Nephron progenitor cell (in vitro differentiated cells): ENCODE results near the gene LMLN.

Experiments used
- DNase-seq: peaks from one replicate; pipeline ENCODE4 v3.0.0; 2021
- H3K27ac Mint-ChIP-seq: 2 replicates; pipeline ENCODE4 v1.8.0; 2021; ENCODE audit warnings: mild to moderate bottlenecking, moderate library complexity, mixed read lengths
- H3K27me3 Mint-ChIP-seq: 2 replicates; pipeline ENCODE4 v1.8.0; 2021; ENCODE audit warnings: mild to moderate bottlenecking, low read depth, mixed read lengths; ENCODE audit not compliant: poor library complexity
- H3K36me3 Mint-ChIP-seq: 2 replicates; pipeline ENCODE4 v1.8.0; 2021; ENCODE audit warnings: low read depth, mixed read lengths
- H3K4me1 Mint-ChIP-seq: 2 replicates; pipeline ENCODE4 v1.8.0; 2021; ENCODE audit warnings: mixed read lengths
- H3K4me3 Mint-ChIP-seq: 2 replicates; pipeline ENCODE4 v1.8.0; 2021; ENCODE audit warnings: mild to moderate bottlenecking, moderate library complexity, mixed read lengths
- H3K9me3 Mint-ChIP-seq: 2 replicates; pipeline ENCODE4 v1.8.0; 2021; ENCODE audit warnings: mild to moderate bottlenecking, moderate library complexity, mixed read lengths
- TF ChIP-seq, protein P1 (sequence below): fragments of 200-600 bp; sonication (generic); IDR thresholded peaks from 2 replicates; pipeline ENCODE4 v1.5.0; 2021; ENCODE audit warnings: antibody characterized with exemption

LMLN gene

DNA sequence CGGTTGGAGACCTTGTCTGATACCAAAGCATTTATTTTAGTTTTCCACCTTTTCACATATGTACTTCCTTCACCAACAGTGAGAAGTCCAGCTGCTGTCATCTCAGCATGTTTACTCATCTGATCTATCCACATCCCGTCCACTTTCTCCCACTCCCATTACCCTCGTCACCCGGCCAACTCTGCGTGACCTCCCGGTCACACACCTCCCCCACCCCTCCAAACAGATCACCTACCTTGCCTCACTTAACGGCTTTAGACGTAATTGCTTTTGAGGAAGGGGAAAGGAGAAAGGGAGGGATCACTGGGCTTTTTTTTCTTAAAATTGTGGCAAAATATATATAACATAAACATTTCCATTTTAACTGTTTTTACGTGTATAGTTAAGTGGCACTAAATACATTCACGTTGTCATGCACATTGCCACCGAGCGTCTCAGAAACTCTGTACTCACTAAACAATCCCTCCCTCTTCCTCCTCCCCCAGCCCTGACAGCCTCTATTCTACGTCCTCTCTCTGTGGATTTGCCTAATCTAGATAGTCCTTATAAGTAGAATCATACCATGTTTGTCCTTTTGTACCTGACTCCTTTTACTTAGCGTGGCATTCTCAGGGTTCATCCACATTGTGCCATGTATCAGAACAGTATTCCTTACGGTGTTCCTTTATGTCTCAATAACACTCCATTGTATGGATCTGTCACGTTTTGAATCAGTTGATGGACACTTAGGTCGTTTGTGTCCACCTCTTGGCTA lies 67.2 kb downstream of the LMLN start:
- peak overlapping the region; percentile 31 for H3K4me3 Mint-ChIP-seq
- peak overlapping the region; percentile 37 for H3K27ac Mint-ChIP-seq
- DNase-seq: no peak
- peaks cover 19% of the 10 kb centered on the region for H3K36me3 Mint-ChIP-seq
- peaks cover 52% of the 10 kb centered on the region for H3K4me1 Mint-ChIP-seq
- no peaks in the 10 kb centered on the region for H3K9me3 Mint-ChIP-seq
- TF ChIP-seq, protein P1, sequence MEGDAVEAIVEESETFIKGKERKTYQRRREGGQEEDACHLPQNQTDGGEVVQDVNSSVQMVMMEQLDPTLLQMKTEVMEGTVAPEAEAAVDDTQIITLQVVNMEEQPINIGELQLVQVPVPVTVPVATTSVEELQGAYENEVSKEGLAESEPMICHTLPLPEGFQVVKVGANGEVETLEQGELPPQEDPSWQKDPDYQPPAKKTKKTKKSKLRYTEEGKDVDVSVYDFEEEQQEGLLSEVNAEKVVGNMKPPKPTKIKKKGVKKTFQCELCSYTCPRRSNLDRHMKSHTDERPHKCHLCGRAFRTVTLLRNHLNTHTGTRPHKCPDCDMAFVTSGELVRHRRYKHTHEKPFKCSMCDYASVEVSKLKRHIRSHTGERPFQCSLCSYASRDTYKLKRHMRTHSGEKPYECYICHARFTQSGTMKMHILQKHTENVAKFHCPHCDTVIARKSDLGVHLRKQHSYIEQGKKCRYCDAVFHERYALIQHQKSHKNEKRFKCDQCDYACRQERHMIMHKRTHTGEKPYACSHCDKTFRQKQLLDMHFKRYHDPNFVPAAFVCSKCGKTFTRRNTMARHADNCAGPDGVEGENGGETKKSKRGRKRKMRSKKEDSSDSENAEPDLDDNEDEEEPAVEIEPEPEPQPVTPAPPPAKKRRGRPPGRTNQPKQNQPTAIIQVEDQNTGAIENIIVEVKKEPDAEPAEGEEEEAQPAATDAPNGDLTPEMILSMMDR: no peak
- H3K27me3 Mint-ChIP-seq: peaks cover 3% of the 10 kb centered on the region

DNA sequence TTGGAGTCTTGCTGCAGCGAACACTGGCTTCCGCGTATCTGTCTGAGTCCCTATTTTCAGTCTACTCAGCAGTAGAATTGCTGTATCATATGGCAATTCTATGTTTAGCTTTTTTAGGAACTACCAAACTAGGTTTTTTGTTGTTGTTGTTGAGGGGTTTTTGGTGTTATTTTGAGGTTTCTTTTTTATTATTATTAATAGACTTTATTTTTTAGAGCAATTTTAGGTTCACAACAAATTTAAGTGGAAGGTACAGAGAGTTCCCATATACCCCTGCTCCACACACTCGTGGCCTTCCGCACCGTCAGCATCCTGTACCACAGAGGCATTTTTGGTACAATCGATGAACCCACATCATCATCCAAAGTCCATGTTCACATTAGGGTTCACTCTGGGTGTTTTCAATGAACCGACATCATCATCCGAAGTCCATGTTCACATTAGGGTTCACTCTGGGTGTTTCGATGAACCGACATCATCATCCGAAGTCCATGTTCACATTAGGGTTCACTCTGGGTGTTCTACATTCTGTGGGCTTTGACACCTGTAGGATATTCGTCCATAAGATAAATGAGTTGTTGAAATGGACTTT lies 67.9 kb downstream of the LMLN start:
- H3K27me3 Mint-ChIP-seq: peaks cover 4% of the 10 kb centered on the region
- H3K4me1 Mint-ChIP-seq: peaks cover 59% of the 10 kb centered on the region
- no peak overlapping the region for H3K4me3 Mint-ChIP-seq
- no peaks in the 10 kb centered on the region for H3K9me3 Mint-ChIP-seq
- TF ChIP-seq, protein P1: no peak
- H3K27ac Mint-ChIP-seq: peak overlapping the region; percentile 37
- H3K36me3 Mint-ChIP-seq: peaks cover 14% of the 10 kb centered on the region
- no peak for DNase-seq

DNA sequence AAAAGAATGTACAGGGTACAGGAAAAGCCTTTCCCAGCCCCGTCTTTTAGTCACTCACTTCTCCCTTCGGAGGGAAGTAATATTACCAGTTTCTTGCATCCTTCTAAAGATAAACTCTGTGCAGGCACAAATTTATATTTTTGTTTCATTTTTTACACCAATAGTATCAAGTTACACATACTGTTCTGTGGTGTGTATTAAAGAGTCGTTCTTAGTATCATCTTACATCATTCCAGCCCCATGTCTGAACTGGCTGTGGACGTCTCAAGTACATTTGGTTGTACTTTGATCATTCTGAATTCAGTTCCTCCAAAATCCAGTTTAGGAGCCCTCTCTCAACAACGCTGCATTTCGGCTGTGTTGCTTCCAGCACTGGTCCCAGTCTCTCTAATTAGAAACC lies 68.7 kb downstream of the LMLN start:
- H3K9me3 Mint-ChIP-seq: no peaks in the 10 kb centered on the region
- H3K27me3 Mint-ChIP-seq: peaks cover 5% of the 10 kb centered on the region
- H3K4me1 Mint-ChIP-seq: peaks cover 63% of the 10 kb centered on the region
- H3K36me3 Mint-ChIP-seq: peaks cover 14% of the 10 kb centered on the region
- no peak for DNase-seq
- TF ChIP-seq, protein P1: no peak
- no peak overlapping the region for H3K27ac Mint-ChIP-seq
- H3K4me3 Mint-ChIP-seq: no peak overlapping the region

DNA sequence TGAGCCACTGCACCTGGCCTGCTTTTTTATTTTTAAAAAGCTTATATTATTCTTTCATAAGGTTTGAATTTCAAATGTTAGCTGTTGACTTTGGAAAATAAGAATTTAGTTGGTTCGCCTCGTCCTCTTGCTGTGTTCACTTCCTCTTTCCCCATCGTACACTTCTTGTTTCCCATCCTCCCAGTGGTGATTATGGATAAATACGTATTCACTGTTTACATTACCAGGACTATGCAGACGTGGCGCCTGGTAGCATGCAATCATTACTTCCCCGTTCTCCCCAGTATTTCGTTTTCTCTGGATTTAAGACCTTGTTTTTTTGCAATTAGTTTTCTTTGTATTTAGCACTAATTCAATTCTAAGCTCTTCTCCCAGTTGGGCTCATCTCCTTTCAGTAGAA lies 70.1 kb downstream of the LMLN start:
- Mint-ChIP-seq H3K27me3 (peaks cover 5% of the 10 kb centered on the region), H3K36me3 (peaks cover 14% of the 10 kb centered on the region), H3K9me3 (no peaks in the 10 kb centered on the region), H3K27ac (peak overlapping the region; percentile 73), H3K4me1 (peaks cover 63% of the 10 kb centered on the region), H3K4me3 (no peak overlapping the region)
- DNase-seq: no peak
- TF ChIP-seq, protein P1: no peak

DNA sequence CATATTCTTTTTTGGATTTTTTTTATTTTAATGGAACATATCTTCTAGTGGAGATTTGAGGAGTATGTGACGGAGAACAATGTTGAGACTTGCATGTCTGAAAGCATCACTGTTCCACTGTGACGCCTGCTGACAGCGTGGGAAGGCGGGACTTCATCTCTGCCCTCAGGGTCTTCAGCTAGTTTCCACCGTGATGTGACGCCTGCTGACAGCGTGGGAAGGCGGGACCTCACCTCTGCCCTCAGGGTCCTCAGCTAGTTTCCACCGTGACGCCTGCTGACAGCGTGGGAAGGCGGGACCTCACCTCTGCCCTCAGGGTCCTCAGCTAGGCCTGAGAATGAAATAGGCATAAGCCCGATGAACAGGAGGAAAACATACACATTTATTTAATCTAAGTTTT lies 70.7 kb downstream of the LMLN start:
- H3K9me3 Mint-ChIP-seq: no peaks in the 10 kb centered on the region
- H3K27ac Mint-ChIP-seq: peak overlapping the region; percentile 32
- H3K36me3 Mint-ChIP-seq: peaks cover 10% of the 10 kb centered on the region
- peak; percentile 29 for DNase-seq
- H3K4me1 Mint-ChIP-seq: peaks cover 63% of the 10 kb centered on the region
- peaks cover 5% of the 10 kb centered on the region for H3K27me3 Mint-ChIP-seq
- TF ChIP-seq, protein P1: no peak
- H3K4me3 Mint-ChIP-seq: no peak overlapping the region
